IPS-NIHi7 (cell line): ENCODE data around the gene ACOXL.

Experiments used
- DNase-seq: peaks from one replicate; pipeline ENCODE4 v3.0.0; 2012; ENCODE audit warnings: mixed read lengths; ENCODE audit errors: extremely low spot score

Gene ACOXL

GRCh38 chr2:110794390-110794789 is 62.0 kb downstream of the ACOXL start:
- DNase-seq, result no peak

GRCh38 chr2:110794951-110795350 is 62.6 kb downstream of the ACOXL start:
- DNase-seq, result no peak

GRCh38 chr2:110796716-110797301 is 64.4 kb downstream of the ACOXL start:
- no peak for DNase-seq

- DNase-seq, result no peak
These were observed 67.0 kb downstream of the ACOXL start for GRCh38 chr2:110799376-110799775.

GRCh38 chr2:110800611-110801402 is 68.4 kb downstream of the ACOXL start:
- no peak for DNase-seq

- no peak for DNase-seq
These were observed 70.0 kb downstream of the ACOXL start for GRCh38 chr2:110802208-110802932.

- DNase-seq, result no peak
These were observed 72.1 kb downstream of the ACOXL start for GRCh38 chr2:110804433-110804832.

GRCh38 chr2:110804915-110805314 is 72.5 kb downstream of the ACOXL start:
- no peak for DNase-seq

- no peak for DNase-seq
These were observed 73.6 kb downstream of the ACOXL start for GRCh38 chr2:110805894-110806452.

- no peak for DNase-seq
These were observed 75.1 kb downstream of the ACOXL start for GRCh38 chr2:110807522-110807921.

- DNase-seq, result no peak
These were observed 78.0 kb downstream of the ACOXL start for GRCh38 chr2:110810404-110810803.

- no peak for DNase-seq
These were observed 80.6 kb downstream of the ACOXL start for GRCh38 chr2:110812726-110813645.

GRCh38 chr2:110813896-110814295 is 81.5 kb downstream of the ACOXL start:
- no peak for DNase-seq

- no peak for DNase-seq
These were observed 83.6 kb downstream of the ACOXL start for GRCh38 chr2:110815938-110816337.

GRCh38 chr2:110816404-110817365 is 84.3 kb downstream of the ACOXL start:
- DNase-seq, result no peak

- peak; percentile 37 for DNase-seq
These were observed 86.6 kb downstream of the ACOXL start for GRCh38 chr2:110818767-110819481.

- DNase-seq, result no peak
These were observed 87.3 kb downstream of the ACOXL start for GRCh38 chr2:110819711-110820110.

GRCh38 chr2:110820128-110820527 is 87.8 kb downstream of the ACOXL start:
- no peak for DNase-seq

GRCh38 chr2:110823165-110823564 is 90.8 kb downstream of the ACOXL start:
- no peak for DNase-seq

- no peak for DNase-seq
These were observed 95.1 kb downstream of the ACOXL start for GRCh38 chr2:110827511-110827910.
